SK-N-SH (cell line): ENCODE results near the gene FOCAD.

Experiments
- CHD2 ChIP-seq: fragments of 150-350 bp; IDR thresholded peaks from 2 replicates; pipeline ENCODE4 v1.6.1; 2018; ENCODE audit warnings: low read length; ENCODE audit not compliant: partially characterized antibody
- EP300 ChIP-seq, 2 experiments: IDR thresholded peaks; 2 replicates each; pipeline versions ENCODE4 v1.4.0 to v1.6.1; 2012; ENCODE audit warnings: borderline replicate concordance in 1 of 2, low read depth in 1 of 2, low read length in 1 of 2
- EZH2phosphoT487 ChIP-seq: fragments of 200-600 bp; sonication (generic); IDR thresholded peaks from 2 replicates; pipeline ENCODE4 v1.6.1; 2017; ENCODE audit warnings: low read depth, mixed run types, mild to moderate bottlenecking, antibody characterized with exemption, moderate library complexity, borderline replicate concordance
- FOXM1 ChIP-seq: IDR thresholded peaks from 2 replicates; pipeline ENCODE4 v1.4.0; 2012; ENCODE audit warnings: low read depth, mild to moderate bottlenecking
- JUND ChIP-seq: IDR thresholded peaks from 2 replicates; pipeline ENCODE4 v1.4.0; 2012
- NFIC ChIP-seq: IDR thresholded peaks from 2 replicates; pipeline ENCODE4 v1.4.0; 2012; ENCODE audit warnings: borderline replicate concordance
- POLR2AphosphoS5 ChIP-seq: IDR thresholded peaks from 2 replicates; pipeline ENCODE4 v1.6.1; 2012; ENCODE audit warnings: low read depth, low read length
- RAD21 ChIP-seq: IDR thresholded peaks from 2 replicates; pipeline ENCODE4 v1.6.1; 2012; ENCODE audit warnings: mild to moderate bottlenecking, low read length
- RFX5 ChIP-seq: IDR thresholded peaks from 2 replicates; pipeline ENCODE4 v1.6.1; 2012; ENCODE audit warnings: mild to moderate bottlenecking, improper control_type of control experiment, low read length
- SMC3 ChIP-seq: IDR thresholded peaks from 2 replicates; pipeline ENCODE4 v1.6.1; 2012; ENCODE audit warnings: low read depth, low read length, improper control_type of control experiment
- TF ChIP-seq, protein P1 (sequence below): IDR thresholded peaks from 2 replicates; pipeline ENCODE4 v1.6.1; 2012; ENCODE audit warnings: mild to moderate bottlenecking, low read depth, low read length, moderate library complexity
- TF ChIP-seq, protein P2 (sequence below): fragments of 200-600 bp; sonication (generic); IDR thresholded peaks from 2 replicates; pipeline ENCODE4 v1.6.1; 2017; ENCODE audit warnings: antibody characterized with exemption, mild to moderate bottlenecking, moderate library complexity
- TF ChIP-seq, protein P3 (sequence below): IDR thresholded peaks from 2 replicates; pipeline ENCODE4 v1.4.0; 2012; ENCODE audit warnings: low read depth, borderline replicate concordance
- TF ChIP-seq, protein P4 (sequence below): IDR thresholded peaks from 2 replicates; pipeline ENCODE4; 2012

DNA sequence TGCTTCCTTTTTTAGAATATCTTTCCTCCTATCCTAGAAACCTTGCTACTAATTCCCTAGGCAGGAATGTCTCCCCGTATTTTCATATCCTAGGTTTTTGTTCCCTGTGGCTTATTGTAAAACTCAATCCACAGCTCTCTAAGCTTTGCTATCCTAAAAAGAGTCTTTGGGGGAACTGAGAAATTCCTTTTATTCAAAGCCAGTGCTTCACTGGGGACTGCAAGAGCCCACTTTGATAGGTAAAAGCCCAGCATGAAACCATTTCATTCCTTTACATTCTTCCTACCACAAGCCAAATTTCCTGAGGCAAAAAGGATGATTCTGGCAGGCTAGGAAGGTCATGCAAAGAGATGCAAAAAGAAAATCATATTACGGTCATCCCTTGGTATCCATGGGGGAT is 353.2 kb downstream of the FOCAD start:
- TF ChIP-seq RAD21 (no peak), CHD2 (no peak), RFX5 (no peak), FOXM1 (no peak), EZH2phosphoT487 (no peak), POLR2AphosphoS5 (no peak), SMC3 (no peak), JUND (no peak), NFIC (no peak), EP300 (IDR thresholded peaks at IDR 0.05; ENCODE audit: borderline replicate concordance in 1 of 2, low read depth in 1 of 2, low read length in 1 of 2) (no peak)
- TF ChIP-seq, protein P1, sequence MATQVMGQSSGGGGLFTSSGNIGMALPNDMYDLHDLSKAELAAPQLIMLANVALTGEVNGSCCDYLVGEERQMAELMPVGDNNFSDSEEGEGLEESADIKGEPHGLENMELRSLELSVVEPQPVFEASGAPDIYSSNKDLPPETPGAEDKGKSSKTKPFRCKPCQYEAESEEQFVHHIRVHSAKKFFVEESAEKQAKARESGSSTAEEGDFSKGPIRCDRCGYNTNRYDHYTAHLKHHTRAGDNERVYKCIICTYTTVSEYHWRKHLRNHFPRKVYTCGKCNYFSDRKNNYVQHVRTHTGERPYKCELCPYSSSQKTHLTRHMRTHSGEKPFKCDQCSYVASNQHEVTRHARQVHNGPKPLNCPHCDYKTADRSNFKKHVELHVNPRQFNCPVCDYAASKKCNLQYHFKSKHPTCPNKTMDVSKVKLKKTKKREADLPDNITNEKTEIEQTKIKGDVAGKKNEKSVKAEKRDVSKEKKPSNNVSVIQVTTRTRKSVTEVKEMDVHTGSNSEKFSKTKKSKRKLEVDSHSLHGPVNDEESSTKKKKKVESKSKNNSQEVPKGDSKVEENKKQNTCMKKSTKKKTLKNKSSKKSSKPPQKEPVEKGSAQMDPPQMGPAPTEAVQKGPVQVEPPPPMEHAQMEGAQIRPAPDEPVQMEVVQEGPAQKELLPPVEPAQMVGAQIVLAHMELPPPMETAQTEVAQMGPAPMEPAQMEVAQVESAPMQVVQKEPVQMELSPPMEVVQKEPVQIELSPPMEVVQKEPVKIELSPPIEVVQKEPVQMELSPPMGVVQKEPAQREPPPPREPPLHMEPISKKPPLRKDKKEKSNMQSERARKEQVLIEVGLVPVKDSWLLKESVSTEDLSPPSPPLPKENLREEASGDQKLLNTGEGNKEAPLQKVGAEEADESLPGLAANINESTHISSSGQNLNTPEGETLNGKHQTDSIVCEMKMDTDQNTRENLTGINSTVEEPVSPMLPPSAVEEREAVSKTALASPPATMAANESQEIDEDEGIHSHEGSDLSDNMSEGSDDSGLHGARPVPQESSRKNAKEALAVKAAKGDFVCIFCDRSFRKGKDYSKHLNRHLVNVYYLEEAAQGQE = no peak
- TF ChIP-seq, protein P2, sequence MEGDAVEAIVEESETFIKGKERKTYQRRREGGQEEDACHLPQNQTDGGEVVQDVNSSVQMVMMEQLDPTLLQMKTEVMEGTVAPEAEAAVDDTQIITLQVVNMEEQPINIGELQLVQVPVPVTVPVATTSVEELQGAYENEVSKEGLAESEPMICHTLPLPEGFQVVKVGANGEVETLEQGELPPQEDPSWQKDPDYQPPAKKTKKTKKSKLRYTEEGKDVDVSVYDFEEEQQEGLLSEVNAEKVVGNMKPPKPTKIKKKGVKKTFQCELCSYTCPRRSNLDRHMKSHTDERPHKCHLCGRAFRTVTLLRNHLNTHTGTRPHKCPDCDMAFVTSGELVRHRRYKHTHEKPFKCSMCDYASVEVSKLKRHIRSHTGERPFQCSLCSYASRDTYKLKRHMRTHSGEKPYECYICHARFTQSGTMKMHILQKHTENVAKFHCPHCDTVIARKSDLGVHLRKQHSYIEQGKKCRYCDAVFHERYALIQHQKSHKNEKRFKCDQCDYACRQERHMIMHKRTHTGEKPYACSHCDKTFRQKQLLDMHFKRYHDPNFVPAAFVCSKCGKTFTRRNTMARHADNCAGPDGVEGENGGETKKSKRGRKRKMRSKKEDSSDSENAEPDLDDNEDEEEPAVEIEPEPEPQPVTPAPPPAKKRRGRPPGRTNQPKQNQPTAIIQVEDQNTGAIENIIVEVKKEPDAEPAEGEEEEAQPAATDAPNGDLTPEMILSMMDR = no peak
- TF ChIP-seq, protein P3, sequence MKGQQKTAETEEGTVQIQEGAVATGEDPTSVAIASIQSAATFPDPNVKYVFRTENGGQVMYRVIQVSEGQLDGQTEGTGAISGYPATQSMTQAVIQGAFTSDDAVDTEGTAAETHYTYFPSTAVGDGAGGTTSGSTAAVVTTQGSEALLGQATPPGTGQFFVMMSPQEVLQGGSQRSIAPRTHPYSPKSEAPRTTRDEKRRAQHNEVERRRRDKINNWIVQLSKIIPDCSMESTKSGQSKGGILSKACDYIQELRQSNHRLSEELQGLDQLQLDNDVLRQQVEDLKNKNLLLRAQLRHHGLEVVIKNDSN = no peak
- TF ChIP-seq, protein P4, sequence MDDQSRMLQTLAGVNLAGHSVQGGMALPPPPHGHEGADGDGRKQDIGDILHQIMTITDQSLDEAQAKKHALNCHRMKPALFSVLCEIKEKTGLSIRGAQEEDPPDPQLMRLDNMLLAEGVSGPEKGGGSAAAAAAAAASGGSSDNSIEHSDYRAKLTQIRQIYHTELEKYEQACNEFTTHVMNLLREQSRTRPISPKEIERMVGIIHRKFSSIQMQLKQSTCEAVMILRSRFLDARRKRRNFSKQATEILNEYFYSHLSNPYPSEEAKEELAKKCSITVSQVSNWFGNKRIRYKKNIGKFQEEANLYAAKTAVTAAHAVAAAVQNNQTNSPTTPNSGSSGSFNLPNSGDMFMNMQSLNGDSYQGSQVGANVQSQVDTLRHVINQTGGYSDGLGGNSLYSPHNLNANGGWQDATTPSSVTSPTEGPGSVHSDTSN = no peak
